Trophoblast cell (in vitro differentiated cells and primary cell): Measurements from ENCODE around the gene BOC.

Source experiments
- DNase-seq, 2 donors: peaks; one replicate each; pipeline ENCODE4 v3.0.0-alpha.2; 2016
- H2AFZ ChIP-seq: 2 replicates; pipeline ENCODE4 v1.6.1; 2013; ENCODE audit warnings: low read length, moderate library complexity, mild to moderate bottlenecking; ENCODE audit not compliant: insufficient read depth, poor library complexity
- H2AK5ac ChIP-seq: 2 replicates; pipeline ENCODE4 v1.6.1; 2013; ENCODE audit warnings: mild to moderate bottlenecking, low read length
- H2BK120ac ChIP-seq: 2 replicates; pipeline ENCODE4 v1.6.1; 2013; ENCODE audit warnings: low read length, mild to moderate bottlenecking, moderate library complexity; ENCODE audit not compliant: insufficient read depth, poor library complexity
- H2BK12ac ChIP-seq: 2 replicates; pipeline ENCODE4 v1.6.1; 2013; ENCODE audit warnings: mild to moderate bottlenecking, low read length, moderate library complexity
- H2BK5ac ChIP-seq: 2 replicates; pipeline ENCODE4 v1.6.1; 2013; ENCODE audit warnings: low read length, low read depth, moderate library complexity, mild to moderate bottlenecking; ENCODE audit not compliant: poor library complexity
- H3K14ac ChIP-seq: 2 replicates; pipeline ENCODE4 v1.6.1; 2013; ENCODE audit warnings: mild to moderate bottlenecking, low read length
- H3K18ac ChIP-seq: 2 replicates; pipeline ENCODE4 v1.6.1; 2013; ENCODE audit warnings: mild to moderate bottlenecking, low read length
- H3K23ac ChIP-seq: 2 replicates; pipeline ENCODE4 v1.6.1; 2013; ENCODE audit warnings: low read length
- H3K27ac ChIP-seq: 2 replicates; pipeline ENCODE4 v1.5.1; 2013; ENCODE audit warnings: low read depth, mild to moderate bottlenecking, inconsistent platforms, low read length, moderate library complexity
- H3K27me3 ChIP-seq: 2 replicates; pipeline ENCODE4 v1.6.1; 2013; ENCODE audit warnings: inconsistent platforms, mild to moderate bottlenecking, low read length, moderate library complexity; ENCODE audit not compliant: insufficient read depth
- H3K36me3 ChIP-seq, 2 experiments: 1 replicate in 1 of 2; 2 replicates in 1 of 2; pipeline ENCODE4 v1.6.1; 2013; ENCODE audit warnings: low read length in 2 of 2, mild to moderate bottlenecking in 2 of 2, moderate library complexity in 1 of 2; ENCODE audit not compliant: insufficient read depth in 2 of 2, control insufficient read depth in 1 of 2
- H3K4ac ChIP-seq: 2 replicates; pipeline ENCODE4 v1.6.1; 2013; ENCODE audit warnings: low read depth, mild to moderate bottlenecking, low read length, moderate library complexity
- H3K4me1 ChIP-seq, 2 experiments: 1 replicate in 1 of 2; 2 replicates in 1 of 2; pipeline ENCODE4 v1.6.1; 2013; ENCODE audit warnings: low read length in 2 of 2, mild to moderate bottlenecking in 2 of 2, moderate library complexity in 1 of 2; ENCODE audit not compliant: insufficient read depth in 2 of 2, control insufficient read depth in 1 of 2
- H3K4me2 ChIP-seq: 2 replicates; pipeline ENCODE4 v1.6.1; 2013; ENCODE audit warnings: inconsistent platforms, mild to moderate bottlenecking, low read length, moderate library complexity
- H3K4me3 ChIP-seq: 2 replicates; pipeline ENCODE4 v1.5.1; 2013; ENCODE audit warnings: mild to moderate bottlenecking, low read depth, low read length, inconsistent platforms
- H3K79me1 ChIP-seq: one replicate; pipeline ENCODE4 v1.6.1; 2013; ENCODE audit warnings: low read length
- H3K79me2 ChIP-seq: 2 replicates; pipeline ENCODE4 v1.6.1; 2013; ENCODE audit warnings: low read length, mild to moderate bottlenecking; ENCODE audit not compliant: control insufficient read depth, insufficient read depth, poor library complexity
- H3K9ac ChIP-seq: 2 replicates; pipeline ENCODE4 v1.6.1; 2013; ENCODE audit warnings: mild to moderate bottlenecking, low read length
- H3K9me3 ChIP-seq: 2 replicates; pipeline ENCODE4 v1.6.1; 2013; ENCODE audit warnings: low read depth, mild to moderate bottlenecking, control low read depth, inconsistent platforms, low read length; ENCODE audit not compliant: insufficient read depth
- H4K12ac ChIP-seq: 2 replicates; pipeline ENCODE4 v1.6.1; 2013; ENCODE audit warnings: low read depth, mild to moderate bottlenecking, low read length, moderate library complexity
- H4K8ac ChIP-seq: 2 replicates; pipeline ENCODE4 v1.6.1; 2013; ENCODE audit warnings: low read depth, mild to moderate bottlenecking, low read length, moderate library complexity
- H4K91ac ChIP-seq: one replicate; pipeline ENCODE4 v1.6.1; 2013; ENCODE audit warnings: low read depth, mild to moderate bottlenecking, low read length, moderate library complexity
- WGBS: extraction: QIAGEN DNeasy Blood & Tissue Kit; methylation state at CpG from one replicate; pipeline ENCODE4 v1.1.7; 2013; ENCODE audit warnings: missing lambda C conversion rate; ENCODE audit not compliant: insufficient read length, insufficient coverage; ENCODE audit errors: extremely low coverage; 5-methylcytosine and 5-hydroxymethylcytosine counted together

The BOC gene

GRCh38 chr3:113259196-113259595 lies 47.8 kb downstream of the BOC start:
- Histone ChIP-seq H4K12ac (no peak overlapping the region), H3K9me3 (no peaks in the 10 kb centered on the region), H3K4me1 (no peaks in the 10 kb centered on the region), H3K18ac (no peak overlapping the region), H3K79me2 (no peaks in the 10 kb centered on the region), H3K14ac (no peak overlapping the region), H2AK5ac (no peak overlapping the region), H2AFZ (no peak overlapping the region), H4K91ac (no peak overlapping the region), H4K8ac (no peak overlapping the region), H3K27me3 (no peaks in the 10 kb centered on the region), H3K4ac (no peak overlapping the region), H3K27ac (no peak overlapping the region), H3K23ac (no peak overlapping the region), H2BK5ac (no peak overlapping the region), H3K4me3 (no peak overlapping the region), H3K36me3 (peaks cover 19 to 44% of the 10 kb centered on the region in 2 experiments), H3K79me1 (no peaks in the 10 kb centered on the region), H3K9ac (no peak overlapping the region), H2BK120ac (no peak overlapping the region), H3K4me2 (no peak overlapping the region), H2BK12ac (no peak overlapping the region)
- DNase-seq = no peak
- no CpG with 5 or more reads among the region's 2 CpGs for WGBS

DNA sequence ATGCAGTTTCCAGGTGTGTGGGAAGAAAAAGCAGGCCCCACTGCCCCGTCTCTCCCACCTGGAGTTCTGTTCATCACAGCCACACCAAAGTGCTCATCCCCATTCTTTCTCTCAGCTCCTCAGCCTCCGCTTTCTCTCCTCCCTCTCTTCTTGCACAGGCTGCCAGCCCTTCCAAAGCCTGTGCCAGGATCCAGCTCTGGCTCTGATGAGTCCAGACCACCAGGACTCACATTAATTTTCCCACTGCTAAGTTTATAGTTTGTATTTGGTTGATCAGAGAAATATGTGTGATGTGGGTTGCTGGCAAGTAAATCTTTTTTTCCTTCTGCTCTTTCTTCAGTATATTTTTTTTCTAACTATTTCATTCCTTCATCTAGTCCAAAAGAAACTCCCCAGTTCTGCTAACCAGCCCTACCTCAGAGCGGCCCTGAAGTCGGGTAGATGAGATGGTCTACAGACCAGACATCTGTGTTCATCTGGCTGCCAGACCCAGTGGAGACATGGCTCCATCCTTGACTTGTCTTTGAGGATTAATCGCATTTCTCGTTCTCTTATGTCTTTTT lies 49.8 kb downstream of the BOC start:
- no peak overlapping the region for H3K9ac ChIP-seq
- H3K4me2 ChIP-seq = no peak overlapping the region
- no peak overlapping the region for H2AFZ ChIP-seq
- no peak overlapping the region for H3K4me3 ChIP-seq
- no peak overlapping the region for H2AK5ac ChIP-seq
- H4K8ac ChIP-seq = no peak overlapping the region
- no peak overlapping the region for H4K12ac ChIP-seq
- H3K18ac ChIP-seq = no peak overlapping the region
- no peaks in the 10 kb centered on the region for H3K27me3 ChIP-seq
- DNase-seq = no peak
- no peak overlapping the region for H3K23ac ChIP-seq
- no peak overlapping the region for H4K91ac ChIP-seq
- H2BK5ac ChIP-seq = no peak overlapping the region
- no peaks in the 10 kb centered on the region for H3K79me2 ChIP-seq
- peaks cover 14 to 46% of the 10 kb centered on the region in 2 experiments for H3K36me3 ChIP-seq
- no peak overlapping the region for H2BK120ac ChIP-seq
- no peaks in the 10 kb centered on the region for H3K9me3 ChIP-seq
- WGBS = no CpG with 5 or more reads among the region's 6 CpGs
- H3K14ac ChIP-seq = no peak overlapping the region
- H3K4me1 ChIP-seq = no peaks in the 10 kb centered on the region
- H2BK12ac ChIP-seq = no peak overlapping the region
- H3K27ac ChIP-seq = no peak overlapping the region
- H3K79me1 ChIP-seq = no peaks in the 10 kb centered on the region
- no peak overlapping the region for H3K4ac ChIP-seq

DNA sequence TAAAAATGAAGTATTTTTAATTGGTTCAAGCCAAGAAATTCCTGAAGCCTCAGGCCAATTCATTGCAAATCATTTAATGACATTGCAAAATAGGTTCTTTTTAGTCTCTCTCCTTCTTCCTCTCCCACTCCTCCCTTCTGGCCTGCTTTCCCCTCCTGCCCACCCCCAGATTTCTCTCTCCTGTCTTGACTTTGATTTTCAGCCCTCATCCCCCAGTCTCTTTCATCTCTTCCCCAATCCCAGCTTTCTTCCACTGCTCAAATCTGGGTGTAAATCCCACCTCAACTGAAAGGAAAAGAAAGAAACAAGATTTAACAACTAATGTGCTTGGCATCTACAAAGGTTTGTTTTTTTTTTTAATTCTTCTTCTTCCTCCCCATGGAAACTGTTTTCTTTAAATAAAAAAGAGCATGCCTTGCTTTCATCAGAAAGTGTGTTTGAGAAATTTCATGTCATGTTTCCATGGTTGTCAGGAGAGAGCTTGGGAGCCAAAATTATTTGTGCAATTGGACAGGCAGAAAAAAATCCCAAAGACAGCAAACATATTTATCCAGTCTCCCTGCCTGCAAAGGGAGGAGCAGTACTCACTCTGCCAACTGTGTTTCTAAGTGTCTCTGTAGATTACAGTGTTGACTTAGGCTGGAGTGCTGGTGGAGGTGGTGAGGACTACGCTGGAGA lies 50.4 kb downstream of the BOC start:
- peaks cover 14 to 47% of the 10 kb centered on the region in 2 experiments for H3K36me3 ChIP-seq
- H2AFZ ChIP-seq = no peak overlapping the region
- H3K79me2 ChIP-seq = no peaks in the 10 kb centered on the region
- WGBS = no CpG with 5 or more reads among the region's 1 CpG
- no peak overlapping the region for H4K91ac ChIP-seq
- H3K79me1 ChIP-seq = no peaks in the 10 kb centered on the region
- H2AK5ac ChIP-seq = no peak overlapping the region
- no peak overlapping the region for H4K12ac ChIP-seq
- H3K4ac ChIP-seq = no peak overlapping the region
- no peak overlapping the region for H3K9ac ChIP-seq
- no peak overlapping the region for H3K4me3 ChIP-seq
- H3K4me1 ChIP-seq = no peaks in the 10 kb centered on the region
- H2BK12ac ChIP-seq = no peak overlapping the region
- no peak overlapping the region for H3K27ac ChIP-seq
- H3K23ac ChIP-seq = no peak overlapping the region
- DNase-seq = no peak
- no peaks in the 10 kb centered on the region for H3K9me3 ChIP-seq
- H2BK120ac ChIP-seq = no peak overlapping the region
- no peak overlapping the region for H3K4me2 ChIP-seq
- no peak overlapping the region for H3K14ac ChIP-seq
- H4K8ac ChIP-seq = no peak overlapping the region
- no peak overlapping the region for H2BK5ac ChIP-seq
- no peaks in the 10 kb centered on the region for H3K27me3 ChIP-seq
- H3K18ac ChIP-seq = no peak overlapping the region

DNA sequence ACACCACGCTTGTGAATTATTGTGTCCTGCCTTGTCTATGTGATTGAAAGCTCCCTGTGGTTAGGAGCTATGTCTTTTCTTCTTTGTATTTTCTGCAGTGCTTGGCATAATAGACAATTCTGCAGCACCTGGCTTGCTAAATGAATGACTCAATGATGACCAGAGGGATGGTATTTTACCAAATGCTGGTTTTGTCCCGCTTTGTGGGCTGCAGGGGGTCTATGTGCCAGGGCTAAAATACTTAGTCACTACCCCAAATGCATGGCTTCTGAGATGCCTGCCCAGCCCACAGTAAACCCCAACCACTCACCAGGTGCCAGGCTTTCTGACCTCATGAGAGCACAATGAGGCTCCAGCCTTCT lies 50.9 kb downstream of the BOC start:
- no peak overlapping the region for H4K12ac ChIP-seq
- H3K4me1 ChIP-seq = no peaks in the 10 kb centered on the region
- H3K36me3 ChIP-seq = peaks cover 14 to 46% of the 10 kb centered on the region in 2 experiments
- no peak overlapping the region for H3K4me2 ChIP-seq
- H3K18ac ChIP-seq = no peak overlapping the region
- no peak overlapping the region for H2BK5ac ChIP-seq
- WGBS = no CpG with 5 or more reads among the region's 2 CpGs
- H3K27ac ChIP-seq = no peak overlapping the region
- H3K9me3 ChIP-seq = no peaks in the 10 kb centered on the region
- H4K8ac ChIP-seq = no peak overlapping the region
- H4K91ac ChIP-seq = no peak overlapping the region
- no peak overlapping the region for H2BK12ac ChIP-seq
- no peak overlapping the region for H3K9ac ChIP-seq
- H3K23ac ChIP-seq = no peak overlapping the region
- no peaks in the 10 kb centered on the region for H3K79me2 ChIP-seq
- H2BK120ac ChIP-seq = no peak overlapping the region
- no peaks in the 10 kb centered on the region for H3K79me1 ChIP-seq
- H3K14ac ChIP-seq = no peak overlapping the region
- no peak overlapping the region for H3K4me3 ChIP-seq
- no peak overlapping the region for H2AFZ ChIP-seq
- no peaks in the 10 kb centered on the region for H3K27me3 ChIP-seq
- H3K4ac ChIP-seq = no peak overlapping the region
- H2AK5ac ChIP-seq = no peak overlapping the region
- no peak for DNase-seq
